GM18870 (cell line): ENCODE results near the gene FLYWCH1.
"Not testable (repeated sequence)": the region's sequence is repeated elsewhere in the genome, so short reads cannot be mapped to it uniquely, and the experiment has no call there.

Experiments used
- ATAC-seq: cut with Tn5 transposase; IDR thresholded peaks from one replicate; pipeline ENCODE4 v1.9.1; 2021; ENCODE audit warnings: moderate library complexity; ENCODE audit not compliant: unreplicated experiment

Gene FLYWCH1

GRCh38 chr16:2925951-2926649, 14.4 kb downstream of the FLYWCH1 start:
- ATAC-seq = no peak

- ATAC-seq = no peak
Observed at GRCh38 chr16:2926650-2926999, 14.9 kb downstream of the FLYWCH1 start.

- no peak for ATAC-seq
Observed at GRCh38 chr16:2927010-2927646, 15.4 kb downstream of the FLYWCH1 start.

- ATAC-seq = not testable (repeated sequence)
Observed at GRCh38 chr16:2928151-2928550, 16.4 kb downstream of the FLYWCH1 start.

- ATAC-seq = no peak
Observed at GRCh38 chr16:2928796-2929195, 17.1 kb downstream of the FLYWCH1 start.

GRCh38 chr16:2929693-2930092, 18.0 kb downstream of the FLYWCH1 start:
- no peak for ATAC-seq

- no peak for ATAC-seq
Observed at GRCh38 chr16:2930236-2930635, 18.5 kb downstream of the FLYWCH1 start.

GRCh38 chr16:2931231-2931914, 19.6 kb downstream of the FLYWCH1 start:
- not testable (repeated sequence) for ATAC-seq

- no peak for ATAC-seq
Observed at GRCh38 chr16:2933136-2933535, 21.4 kb downstream of the FLYWCH1 start.

GRCh38 chr16:2933701-2934100, 22.0 kb downstream of the FLYWCH1 start:
- no peak for ATAC-seq

GRCh38 chr16:2934450-2934849, 22.7 kb downstream of the FLYWCH1 start:
- ATAC-seq = no peak

GRCh38 chr16:2936436-2937011, 24.8 kb downstream of the FLYWCH1 start:
- ATAC-seq = no peak

- no peak for ATAC-seq
Observed at GRCh38 chr16:2937170-2937569, 25.4 kb downstream of the FLYWCH1 start.

GRCh38 chr16:2938206-2938605, 26.5 kb downstream of the FLYWCH1 start:
- ATAC-seq = no peak

GRCh38 chr16:2939968-2940367, 28.2 kb downstream of the FLYWCH1 start:
- no peak for ATAC-seq

GRCh38 chr16:2942045-2942444, 30.3 kb downstream of the FLYWCH1 start:
- no peak for ATAC-seq

GRCh38 chr16:2943716-2944115, 32.0 kb downstream of the FLYWCH1 start:
- not testable (repeated sequence) for ATAC-seq

- no peak for ATAC-seq
Observed at GRCh38 chr16:2946649-2947048, 34.9 kb downstream of the FLYWCH1 start.

- no peak for ATAC-seq
Observed at GRCh38 chr16:2948807-2949704, 37.3 kb downstream of the FLYWCH1 start.

GRCh38 chr16:2949705-2950352, 38.1 kb downstream of the FLYWCH1 start:
- no peak for ATAC-seq
